OCI-LY7 (cell line): ENCODE results near the gene ZNF423. TPM values are rescaled to one million over a fixed set of nuclear protein-coding genes. Genes with fewer than 3 reads are reported as not detected.

Source experiments
- BruUV-seq: library from RNA; stranded (reverse); fragments of 400-500 nt; replicated peaks from 2 replicates; lab custom pipeline; 2021; lab: Mats Ljungman, UMichigan
- CTCF ChIA-PET: fragments of 300-600 bp; sonication (Branson Sonifier 250); formaldehyde crosslinking; loops from one replicate; lab custom pipeline; 2022; ENCODE audit warnings: antibody characterized with exemption; ENCODE audit not compliant: unreplicated experiment; lab: Charles Lee
- POLR2A ChIA-PET: fragments of 300-600 bp; sonication (Branson Sonifier 250); formaldehyde crosslinking; loops from one replicate; lab custom pipeline; 2022; ENCODE audit warnings: antibody characterized with exemption; lab: Charles Lee
- DNase-seq: peaks from one replicate; pipeline ENCODE4 v3.0.0-alpha.2; 2015; ENCODE audit warnings: low spot score
- H2AFZ ChIP-seq: fragments of 200-600 bp; sonication (generic), shearing (Covaris generic); 2 replicates; pipeline ENCODE4 v1.6.1; 2014; ENCODE audit warnings: mild to moderate bottlenecking, antibody characterized with exemption, low read length, moderate library complexity
- H3K27ac ChIP-seq: fragments of 200-600 bp; sonication (generic); 2 replicates; pipeline ENCODE4 v1.5.1; 2014; ENCODE audit warnings: mixed run types, low read depth, mild to moderate bottlenecking, moderate library complexity, low read length, inconsistent platforms; ENCODE audit not compliant: poor library complexity, severe bottlenecking
- H3K36me3 ChIP-seq: fragments of 200-600 bp; sonication (generic); 2 replicates; pipeline ENCODE4 v1.6.1; 2014; ENCODE audit warnings: mild to moderate bottlenecking, antibody characterized with exemption, low read length, moderate library complexity, mixed read lengths; ENCODE audit not compliant: insufficient read depth
- H3K4me1 ChIP-seq: fragments of 200-600 bp; sonication (generic); 2 replicates; pipeline ENCODE4 v1.5.1; 2014; ENCODE audit warnings: mild to moderate bottlenecking, low read length; ENCODE audit not compliant: insufficient read depth, poor library complexity, severe bottlenecking
- H3K4me2 ChIP-seq: fragments of 200-600 bp; sonication (generic); 2 replicates; pipeline ENCODE4 v1.6.1; 2014; ENCODE audit warnings: mild to moderate bottlenecking, low read length
- H3K4me3 ChIP-seq: fragments of 200-600 bp; sonication (generic); 2 replicates; pipeline ENCODE4 v1.5.1; 2014; ENCODE audit warnings: mild to moderate bottlenecking, low read depth, low read length; ENCODE audit not compliant: poor library complexity, severe bottlenecking
- H3K79me2 ChIP-seq: fragments of 200-600 bp; sonication (generic); 2 replicates; pipeline ENCODE4 v1.6.1; 2016; ENCODE audit warnings: low read depth, mild to moderate bottlenecking, low read length, moderate library complexity, mixed read lengths; ENCODE audit not compliant: insufficient read depth
- H3K9me2 ChIP-seq: fragments of 200-600 bp; sonication (generic); 2 replicates; pipeline ENCODE4 v1.6.1; 2016; ENCODE audit warnings: mild to moderate bottlenecking, low read length, mixed read lengths; ENCODE audit not compliant: insufficient read depth
- H3K9me3 ChIP-seq: fragments of 200-600 bp; sonication (generic); 2 replicates; pipeline ENCODE4 v1.6.1; 2014; ENCODE audit warnings: mild to moderate bottlenecking, mixed run types, low read length, mixed read lengths
- H4K20me1 ChIP-seq: fragments of 200-600 bp; sonication (generic); 2 replicates; pipeline ENCODE4 v1.6.1; 2014; ENCODE audit warnings: mild to moderate bottlenecking, antibody characterized with exemption, low read length, moderate library complexity, mixed read lengths; ENCODE audit not compliant: insufficient read depth
- EZH2phosphoT487 ChIP-seq: fragments of 200-600 bp; sonication (generic); IDR thresholded peaks from 2 replicates; pipeline ENCODE4 v1.6.1; 2018; ENCODE audit warnings: low read depth, borderline replicate concordance, mild to moderate bottlenecking, mixed run types, antibody characterized with exemption, low read length, moderate library complexity, mixed read lengths
- intact Hi-C: fragments of 100-400 bp; cut with micrococcal nuclease; formaldehyde crosslinking; loops from one replicate; pipeline ENCODE4 v1.10.0; 2022; ENCODE audit not compliant: unreplicated experiment
- total RNA-seq, 2 experiments: library from RNA; depleted of rRNA in 1 of 2; stranded (reverse); fragments of >200 nt in 1 of 2; shearing (Covaris generic) in 1 of 2; gene quantifications; 2 replicates each; pipeline ENCODE4 v1.2.3, GENCODE V29; 2014 to 2022
- TF ChIP-seq, protein P1 (sequence below): fragments of 200-600 bp; sonication (generic); conservative IDR thresholded peaks from 2 replicates; pipeline ENCODE4 v1.5.1; 2014; ENCODE audit warnings: mild to moderate bottlenecking, antibody characterized with exemption, low read length, moderate library complexity, mixed read lengths

ZNF423 gene
- total RNA-seq, 2 experiments from 2014 or later, result 0.09 to 0.13 TPM

DNA sequence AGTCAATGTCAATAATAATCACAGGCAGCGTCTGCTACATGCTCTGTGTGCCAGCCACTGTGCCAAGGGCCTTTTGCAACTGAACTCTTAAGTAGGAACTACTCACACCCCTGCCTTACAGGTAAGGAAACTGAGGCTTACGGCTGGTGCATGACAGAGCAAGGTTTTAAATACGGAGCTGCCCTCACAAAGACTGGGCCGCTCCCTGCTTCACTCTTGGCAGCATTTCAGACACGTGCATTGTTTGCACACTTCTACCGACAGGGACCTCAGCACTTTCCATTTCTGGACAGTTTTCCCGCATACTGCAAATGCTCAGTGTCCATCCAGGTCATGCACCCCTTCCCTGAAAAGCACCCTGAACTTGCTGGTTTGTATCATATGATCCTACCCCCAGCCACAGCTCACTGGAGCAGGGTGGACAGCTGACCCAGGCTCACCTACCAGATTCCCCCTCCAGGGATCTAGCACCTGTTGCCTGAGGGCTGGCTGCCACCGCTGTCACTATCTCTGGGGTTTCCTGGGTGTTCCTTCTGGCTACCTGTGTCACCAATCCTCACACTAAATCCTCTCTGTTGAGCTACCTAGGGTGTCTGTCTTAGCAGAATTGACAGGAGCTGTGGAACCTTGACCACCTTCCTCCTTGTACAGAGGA is 339.4 kb downstream of the ZNF423 start:
- CTCF ChIA-PET, result interaction anchor here (0.6 kb wide), 1 partner anchor 25 kb away, joined by 3 read pairs; no protein-coding TSS in a partner anchor
- intact Hi-C loops, result no loop called here

DNA sequence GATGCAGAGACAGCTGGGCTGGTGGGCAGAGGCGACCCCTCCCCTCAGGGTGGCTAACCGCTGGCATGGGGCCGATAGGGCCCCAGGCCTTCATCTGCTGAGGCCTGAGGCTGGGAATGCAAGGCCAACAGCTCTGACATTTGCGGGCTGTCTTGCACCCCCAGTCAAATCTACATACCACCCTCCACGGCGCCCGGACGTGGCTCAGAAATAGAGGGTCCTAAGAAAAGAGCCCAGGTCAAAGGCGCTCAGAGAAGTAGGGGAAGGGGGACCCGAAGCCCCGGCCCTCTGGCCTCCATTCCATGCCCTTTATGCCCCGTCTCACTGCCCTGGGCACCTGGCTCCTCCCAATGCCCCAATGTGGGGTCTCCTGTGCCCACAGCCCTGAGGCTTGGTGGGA is 340.1 kb downstream of the ZNF423 start:
- BruUV-seq, result no TSS peak

More for the DNA sequence above, 339.4 kb downstream of the ZNF423 start:
- no peak for TF ChIP-seq EZH2phosphoT487
- no peak for DNase-seq
- Histone ChIP-seq H3K4me1 (peaks cover 12% of the 10 kb centered on the region), H3K79me2 (no peaks in the 10 kb centered on the region), H3K27ac (no peak overlapping the region), H3K36me3 (no peaks in the 10 kb centered on the region), H3K9me2 (no peaks in the 10 kb centered on the region), H4K20me1 (no peaks in the 10 kb centered on the region), H3K4me2 (no peak overlapping the region), H3K9me3 (no peaks in the 10 kb centered on the region), H2AFZ (no peak overlapping the region), H3K4me3 (no peak overlapping the region)
- BruUV-seq, result no TSS peak
- POLR2A ChIA-PET, result no interaction called here

DNA sequence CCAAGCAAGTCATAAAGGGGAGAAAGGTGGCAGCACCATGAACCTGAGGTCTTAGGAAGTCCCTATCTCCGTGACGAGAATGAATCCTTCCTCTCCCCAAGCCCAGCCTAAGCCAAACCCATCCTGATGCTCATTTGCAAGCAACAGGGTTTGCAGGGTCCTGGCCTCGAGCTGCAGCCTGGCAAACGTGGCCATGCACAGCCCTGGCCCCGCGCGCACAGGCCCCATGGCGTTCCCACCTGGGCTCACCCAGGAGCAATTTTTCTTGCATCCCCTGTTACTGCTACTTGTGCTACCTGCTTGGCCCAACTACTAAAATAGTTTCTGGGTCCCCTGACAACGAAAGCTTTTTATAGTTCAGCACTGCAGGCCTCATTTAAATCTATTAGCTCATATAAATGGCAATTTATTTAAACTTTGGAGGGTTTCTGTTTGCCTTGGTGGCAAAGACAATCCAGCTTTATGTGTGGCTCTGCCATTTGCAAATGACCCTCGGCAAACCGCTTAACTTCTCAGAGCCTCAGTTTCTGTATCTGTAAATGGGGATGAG is 340.8 kb downstream of the ZNF423 start:
- Histone ChIP-seq H3K9me3 (no peaks in the 10 kb centered on the region), H3K36me3 (no peaks in the 10 kb centered on the region), H3K27ac (no peak overlapping the region), H2AFZ (no peak overlapping the region), H4K20me1 (no peaks in the 10 kb centered on the region), H3K9me2 (no peaks in the 10 kb centered on the region), H3K79me2 (no peaks in the 10 kb centered on the region), H3K4me2 (no peak overlapping the region), H3K4me1 (no peaks in the 10 kb centered on the region), H3K4me3 (no peak overlapping the region)
- intact Hi-C loops, result no loop called here
- ChIA-PET CTCF (no interaction called here), POLR2A (interaction anchor here (0.6 to 1.6 kb wide), 4 partner anchors 10 to 1008 kb away, joined by 3 read pairs; no protein-coding TSS in a partner anchor)
- no peak for DNase-seq
- no TSS peak for BruUV-seq
- TF ChIP-seq EZH2phosphoT487, result no peak
- TF ChIP-seq, protein P1, sequence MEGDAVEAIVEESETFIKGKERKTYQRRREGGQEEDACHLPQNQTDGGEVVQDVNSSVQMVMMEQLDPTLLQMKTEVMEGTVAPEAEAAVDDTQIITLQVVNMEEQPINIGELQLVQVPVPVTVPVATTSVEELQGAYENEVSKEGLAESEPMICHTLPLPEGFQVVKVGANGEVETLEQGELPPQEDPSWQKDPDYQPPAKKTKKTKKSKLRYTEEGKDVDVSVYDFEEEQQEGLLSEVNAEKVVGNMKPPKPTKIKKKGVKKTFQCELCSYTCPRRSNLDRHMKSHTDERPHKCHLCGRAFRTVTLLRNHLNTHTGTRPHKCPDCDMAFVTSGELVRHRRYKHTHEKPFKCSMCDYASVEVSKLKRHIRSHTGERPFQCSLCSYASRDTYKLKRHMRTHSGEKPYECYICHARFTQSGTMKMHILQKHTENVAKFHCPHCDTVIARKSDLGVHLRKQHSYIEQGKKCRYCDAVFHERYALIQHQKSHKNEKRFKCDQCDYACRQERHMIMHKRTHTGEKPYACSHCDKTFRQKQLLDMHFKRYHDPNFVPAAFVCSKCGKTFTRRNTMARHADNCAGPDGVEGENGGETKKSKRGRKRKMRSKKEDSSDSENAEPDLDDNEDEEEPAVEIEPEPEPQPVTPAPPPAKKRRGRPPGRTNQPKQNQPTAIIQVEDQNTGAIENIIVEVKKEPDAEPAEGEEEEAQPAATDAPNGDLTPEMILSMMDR, result no peak

More for the DNA sequence above, 340.1 kb downstream of the ZNF423 start:
- TF ChIP-seq, protein P1, result no peak
- TF ChIP-seq EZH2phosphoT487, result no peak
- H3K79me2 ChIP-seq, result no peaks in the 10 kb centered on the region
- intact Hi-C loops, result no loop called here
- H3K4me2 ChIP-seq, result no peak overlapping the region
- H3K4me3 ChIP-seq, result no peak overlapping the region
- DNase-seq, result no peak
- H3K27ac ChIP-seq, result no peak overlapping the region
- H3K36me3 ChIP-seq, result no peaks in the 10 kb centered on the region
- no peaks in the 10 kb centered on the region for H3K9me2 ChIP-seq
- no peak overlapping the region for H2AFZ ChIP-seq
- POLR2A ChIA-PET, result interaction anchor here (1.6 kb wide), 1 partner anchor 66 kb away, joined by 3 read pairs; no protein-coding TSS in a partner anchor
- H4K20me1 ChIP-seq, result no peaks in the 10 kb centered on the region
- H3K9me3 ChIP-seq, result no peaks in the 10 kb centered on the region
- CTCF ChIA-PET, result no interaction called here
- peaks cover 6% of the 10 kb centered on the region for H3K4me1 ChIP-seq
